HepG2 (cell line): ENCODE results near the gene KBTBD13. TPM values are rescaled to one million over a fixed set of nuclear protein-coding genes. Genes with fewer than 3 reads are reported as not detected.

Source experiments
- AGO2 ChIP-seq: fragments of 200-400 bp; formaldehyde crosslinking; optimal IDR thresholded peaks from 2 replicates; pipeline ENCODE3; 2017; ENCODE audit warnings: mild to moderate bottlenecking, low read depth, low read length, moderate library complexity
- ATAD3A ChIP-seq: sonication (generic); formaldehyde crosslinking; IDR thresholded peaks from 2 replicates; pipeline ENCODE4 v1.4.0; 2020; ENCODE audit warnings: missing genetic modification reagents
- CCAR2 ChIP-seq: fragments of 200-400 bp; formaldehyde crosslinking; optimal IDR thresholded peaks from 2 replicates; pipeline ENCODE3; 2018; ENCODE audit warnings: low read depth, mild to moderate bottlenecking, low read length, moderate library complexity
- ELF1 ChIP-seq: sonication (generic); formaldehyde crosslinking; IDR thresholded peaks from 2 replicates; pipeline ENCODE4 v1.4.0; 2020; ENCODE audit warnings: missing genetic modification reagents
- EP300 ChIP-seq, 3 experiments: sonication (generic) in 1 of 3; formaldehyde crosslinking in 1 of 3; IDR thresholded peaks; 2 replicates each; pipeline versions ENCODE4 v1.5.1 to v1.6.1; 2011 to 2020; ENCODE audit warnings: low read depth in 2 of 3, low read length in 2 of 3, borderline replicate concordance in 1 of 3, improper control_type of control experiment in 1 of 3, mild to moderate bottlenecking in 1 of 3, missing genetic modification reagents in 1 of 3, moderate library complexity in 1 of 3
- GZF1 ChIP-seq: sonication (generic); formaldehyde crosslinking; IDR thresholded peaks from 2 replicates; pipeline ENCODE4 v1.5.1; 2020; ENCODE audit warnings: mild to moderate bottlenecking, missing genetic modification reagents
- JDP2 ChIP-seq: sonication (generic); formaldehyde crosslinking; IDR thresholded peaks from 2 replicates; pipeline ENCODE4 v1.8.1; 2022; ENCODE audit warnings: missing genetic modification reagents, borderline replicate concordance
- JUN ChIP-seq: sonication (generic); formaldehyde crosslinking; IDR thresholded peaks from 2 replicates; pipeline ENCODE4 v1.4.0; 2020; ENCODE audit warnings: mild to moderate bottlenecking, missing genetic modification reagents
- MXD1 ChIP-seq: sonication (generic); formaldehyde crosslinking; IDR thresholded peaks from 2 replicates; pipeline ENCODE4 v1.4.0; 2020; ENCODE audit warnings: mild to moderate bottlenecking, missing genetic modification reagents
- NFYC ChIP-seq: IDR thresholded peaks from 2 replicates; pipeline ENCODE4 v1.6.1; 2016; ENCODE audit warnings: missing genetic modification reagents, missing compliant biosample characterization
- RARG ChIP-seq: sonication (generic); formaldehyde crosslinking; IDR thresholded peaks from 2 replicates; pipeline ENCODE4 v1.4.0; 2020; ENCODE audit warnings: low read depth, mild to moderate bottlenecking, missing genetic modification reagents
- RFX3 ChIP-seq: IDR thresholded peaks from 2 replicates; pipeline ENCODE4 v1.6.1; 2016; ENCODE audit warnings: missing biosample characterization, missing genetic modification reagents
- SMAD1 ChIP-seq: sonication (generic); formaldehyde crosslinking; IDR thresholded peaks from 2 replicates; pipeline ENCODE4 v1.4.0; 2020; ENCODE audit warnings: missing genetic modification reagents, low read depth, mild to moderate bottlenecking, borderline replicate concordance
- ZFX ChIP-seq: sonication (generic); formaldehyde crosslinking; IDR thresholded peaks from 2 replicates; pipeline ENCODE4 v1.4.0; 2020; ENCODE audit warnings: mild to moderate bottlenecking, low read depth, missing genetic modification reagents, moderate library complexity
- ZIK1 ChIP-seq: sonication (generic); formaldehyde crosslinking; IDR thresholded peaks from 2 replicates; pipeline ENCODE4 v1.5.0; 2020; ENCODE audit warnings: mild to moderate bottlenecking, low read depth, missing genetic modification reagents, borderline replicate concordance
- ZNF160 ChIP-seq: sonication (generic); formaldehyde crosslinking; IDR thresholded peaks from 2 replicates; pipeline ENCODE4 v1.8.0; 2022; ENCODE audit warnings: mild to moderate bottlenecking, inconsistent platforms, missing genetic modification reagents
- ZNF20 ChIP-seq: sonication (generic); formaldehyde crosslinking; IDR thresholded peaks from 2 replicates; pipeline ENCODE4 v1.4.0; 2020; ENCODE audit warnings: mild to moderate bottlenecking, moderate library complexity, missing genetic modification reagents
- ZNF468 ChIP-seq: sonication (generic); formaldehyde crosslinking; IDR thresholded peaks from 2 replicates; pipeline ENCODE4 v1.8.0; 2022; ENCODE audit warnings: mild to moderate bottlenecking, moderate library complexity, missing genetic modification reagents
- ZNF510 ChIP-seq: sonication (generic); formaldehyde crosslinking; IDR thresholded peaks from 2 replicates; pipeline ENCODE4 v1.4.0; 2020; ENCODE audit warnings: low read depth, mild to moderate bottlenecking, missing genetic modification reagents
- ZNF609 ChIP-seq: sonication (generic); formaldehyde crosslinking; IDR thresholded peaks from 2 replicates; pipeline ENCODE4 v1.4.0; 2020; ENCODE audit warnings: mild to moderate bottlenecking, missing genetic modification reagents, borderline replicate concordance
- ZXDC ChIP-seq: sonication (generic); formaldehyde crosslinking; IDR thresholded peaks from 2 replicates; pipeline ENCODE4 v1.5.0; 2020; ENCODE audit warnings: mild to moderate bottlenecking, missing genetic modification reagents
- polyA plus RNA-seq, 8 experiments: library from polyadenylated mRNA; depleted of rRNA in 3 of 8; stranded (reverse) in 7 of 8; unstranded in 1 of 8; fragments of >200 nt; fragmentation: Illumina TruSeq in 4 of 8; extraction: Trizol in 4 of 8; gene quantifications; 2 replicates each; pipeline versions ENCODE4 v1.2.1 to v1.2.3, GENCODE V29; 2011 to 2016; ENCODE audit warnings: low read depth in 4 of 8, missing spikeins in 1 of 8, mixed read lengths in 1 of 8; ENCODE audit not compliant: insufficient read depth in 1 of 8
- total RNA-seq, 5 experiments: library from RNA; depleted of rRNA; stranded (reverse); fragments of >200 nt; fragmentation: Illumina TruSeq; extraction: Trizol; gene quantifications; 2 replicates each; pipeline ENCODE4 v1.2.3, GENCODE V29; 2016; ENCODE audit warnings: low read depth in 1 of 5
- TF ChIP-seq, protein P1 (sequence below): sonication (generic); formaldehyde crosslinking; IDR thresholded peaks from 2 replicates; pipeline ENCODE4 v1.4.0; 2020; ENCODE audit warnings: missing genetic modification reagents

KBTBD13 gene
- total and polyA plus RNA-seq, 2 of the 13 experiments (the other 11 are each of a cell fraction or from before 2014, with no cell fraction given), result not detected

DNA sequence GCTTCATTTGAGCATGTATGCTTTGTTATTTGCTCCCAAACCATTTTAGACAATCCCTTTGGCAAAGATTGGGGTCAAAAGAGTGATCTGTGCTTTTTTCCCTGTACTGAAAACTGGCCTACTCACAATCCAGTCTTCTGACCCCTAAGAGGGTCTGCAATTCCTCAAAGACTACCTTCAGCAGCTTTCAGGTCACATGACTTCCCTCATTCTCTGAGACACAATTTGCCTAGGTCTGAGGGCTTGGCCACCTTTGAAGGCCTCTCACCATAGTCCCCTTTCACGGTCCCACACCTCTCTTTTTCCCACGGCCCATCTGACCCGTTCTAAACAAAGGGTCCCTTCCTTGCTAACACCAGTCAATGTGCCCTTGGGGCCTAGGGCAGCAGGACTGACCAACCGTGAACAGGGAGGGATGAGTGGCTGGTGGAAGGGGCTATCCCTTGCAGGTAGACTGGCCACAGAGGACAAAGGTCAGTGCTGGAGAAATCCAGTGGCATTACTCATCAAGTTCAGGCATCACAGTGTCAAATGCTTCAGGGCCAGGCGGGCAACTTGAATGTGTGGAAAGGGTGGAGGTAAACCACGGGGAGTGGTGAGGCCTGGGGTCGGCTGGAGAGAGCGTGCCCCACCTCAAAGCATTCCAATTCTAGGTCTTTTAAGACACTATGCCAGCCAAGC, 19.5 kb upstream of the KBTBD13 start (continued):
- TF ChIP-seq ZIK1 (CRISPR knock-in tag) (no peak), ZNF468 (CRISPR knock-in tag) (no peak), EP300 (IDR thresholded peaks at IDR 0.05; ENCODE audit: low read depth in 2 of 2, low read length in 2 of 2) (peak; percentile 54 to 73; a peak in 2 of 4 replicates), EP300 (CRISPR knock-in tag; IDR thresholded peaks at IDR 0.05; ENCODE audit: borderline replicate concordance) (peak; percentile 81), GZF1 (CRISPR knock-in tag) (no peak), NFYC (CRISPR knock-in tag) (peak; percentile 74), ZXDC (no peak), ELF1 (CRISPR knock-in tag) (0 out of 2 replicates have a peak, but pooled peaks have one; percentile 26), CCAR2 (no peak), MXD1 (CRISPR knock-in tag) (no peak), ZNF609 (CRISPR knock-in tag) (0 out of 2 replicates have a peak, but pooled peaks have one; percentile 67), SMAD1 (no peak), ATAD3A (CRISPR knock-in tag) (no peak), JDP2 (no peak), ZNF510 (no peak), JUN (CRISPR knock-in tag) (peak; percentile 98), RFX3 (CRISPR knock-in tag) (no peak), ZNF160 (CRISPR knock-in tag) (no peak), AGO2 (no peak), ZNF20 (no peak), ZFX (CRISPR knock-in tag) (peak; percentile 87), RARG (no peak)
- TF ChIP-seq, protein P1, sequence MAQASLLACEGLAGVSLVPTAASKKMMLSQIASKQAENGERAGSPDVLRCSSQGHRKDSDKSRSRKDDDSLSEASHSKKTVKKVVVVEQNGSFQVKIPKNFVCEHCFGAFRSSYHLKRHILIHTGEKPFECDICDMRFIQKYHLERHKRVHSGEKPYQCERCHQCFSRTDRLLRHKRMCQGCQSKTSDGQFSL (CRISPR knock-in tag), result no peak
